ENCODE results near the gene LIME1.

DNA sequence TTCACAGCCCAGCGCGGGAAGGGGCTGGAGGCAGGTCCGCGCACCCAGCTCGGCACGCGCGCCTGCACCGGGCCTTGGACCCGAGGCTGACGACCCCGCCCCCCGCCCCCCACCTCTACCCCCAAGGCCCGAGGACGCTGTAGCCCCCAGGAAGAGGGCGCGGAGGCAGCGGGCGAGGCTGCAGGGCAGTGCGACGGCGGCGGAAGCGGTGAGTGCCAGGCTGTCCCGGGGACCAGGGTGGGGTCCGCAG lies 1.2 kb downstream of the LIME1 start:
- TF ChIP-seq, protein P1, sequence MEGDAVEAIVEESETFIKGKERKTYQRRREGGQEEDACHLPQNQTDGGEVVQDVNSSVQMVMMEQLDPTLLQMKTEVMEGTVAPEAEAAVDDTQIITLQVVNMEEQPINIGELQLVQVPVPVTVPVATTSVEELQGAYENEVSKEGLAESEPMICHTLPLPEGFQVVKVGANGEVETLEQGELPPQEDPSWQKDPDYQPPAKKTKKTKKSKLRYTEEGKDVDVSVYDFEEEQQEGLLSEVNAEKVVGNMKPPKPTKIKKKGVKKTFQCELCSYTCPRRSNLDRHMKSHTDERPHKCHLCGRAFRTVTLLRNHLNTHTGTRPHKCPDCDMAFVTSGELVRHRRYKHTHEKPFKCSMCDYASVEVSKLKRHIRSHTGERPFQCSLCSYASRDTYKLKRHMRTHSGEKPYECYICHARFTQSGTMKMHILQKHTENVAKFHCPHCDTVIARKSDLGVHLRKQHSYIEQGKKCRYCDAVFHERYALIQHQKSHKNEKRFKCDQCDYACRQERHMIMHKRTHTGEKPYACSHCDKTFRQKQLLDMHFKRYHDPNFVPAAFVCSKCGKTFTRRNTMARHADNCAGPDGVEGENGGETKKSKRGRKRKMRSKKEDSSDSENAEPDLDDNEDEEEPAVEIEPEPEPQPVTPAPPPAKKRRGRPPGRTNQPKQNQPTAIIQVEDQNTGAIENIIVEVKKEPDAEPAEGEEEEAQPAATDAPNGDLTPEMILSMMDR (conservative IDR thresholded peaks at IDR 0.05; ENCODE audit: low read depth, low read length), result no peak
- TF ChIP-seq, protein P2, sequence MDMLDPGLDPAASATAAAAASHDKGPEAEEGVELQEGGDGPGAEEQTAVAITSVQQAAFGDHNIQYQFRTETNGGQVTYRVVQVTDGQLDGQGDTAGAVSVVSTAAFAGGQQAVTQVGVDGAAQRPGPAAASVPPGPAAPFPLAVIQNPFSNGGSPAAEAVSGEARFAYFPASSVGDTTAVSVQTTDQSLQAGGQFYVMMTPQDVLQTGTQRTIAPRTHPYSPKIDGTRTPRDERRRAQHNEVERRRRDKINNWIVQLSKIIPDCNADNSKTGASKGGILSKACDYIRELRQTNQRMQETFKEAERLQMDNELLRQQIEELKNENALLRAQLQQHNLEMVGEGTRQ (IDR thresholded peaks at IDR 0.05; ENCODE audit: low read depth, low read length), result no peak
- TF ChIP-seq, protein P3, sequence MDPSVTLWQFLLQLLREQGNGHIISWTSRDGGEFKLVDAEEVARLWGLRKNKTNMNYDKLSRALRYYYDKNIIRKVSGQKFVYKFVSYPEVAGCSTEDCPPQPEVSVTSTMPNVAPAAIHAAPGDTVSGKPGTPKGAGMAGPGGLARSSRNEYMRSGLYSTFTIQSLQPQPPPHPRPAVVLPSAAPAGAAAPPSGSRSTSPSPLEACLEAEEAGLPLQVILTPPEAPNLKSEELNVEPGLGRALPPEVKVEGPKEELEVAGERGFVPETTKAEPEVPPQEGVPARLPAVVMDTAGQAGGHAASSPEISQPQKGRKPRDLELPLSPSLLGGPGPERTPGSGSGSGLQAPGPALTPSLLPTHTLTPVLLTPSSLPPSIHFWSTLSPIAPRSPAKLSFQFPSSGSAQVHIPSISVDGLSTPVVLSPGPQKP (IDR thresholded peaks at IDR 0.05; ENCODE audit: borderline replicate concordance, low read depth, low read length), result no peak
- TF ChIP-seq RAD21 (IDR thresholded peaks at IDR 0.05; ENCODE audit: low read length) (no peak), CHD1 (IDR thresholded peaks at IDR 0.05; ENCODE audit: low read depth, low read length) (no peak), MAZ (IDR thresholded peaks at IDR 0.05; ENCODE audit: borderline replicate concordance, low read depth, low read length) (no peak)

All from IMR-90 (cell line).